ENCODE measurements around the gene TAPBP. TPM values are rescaled to one million over a fixed set of nuclear protein-coding genes. Genes with fewer than 3 reads are reported as not detected.
"Not testable (repeated sequence)": the region's sequence is repeated elsewhere in the genome, so short reads cannot be mapped to it uniquely, and the experiment has no call there.

Gene TAPBP
- total RNA-seq, 2 donors from 2014 or later, result 50.3 to 108 TPM

- intact Hi-C loops (cut with DNase I), result no loop called here
- H3K4me1 ChIP-seq, result peaks cover 48% of the 10 kb centered on the region
- no peaks in the 10 kb centered on the region for H3K9me3 ChIP-seq
- H3K36me3 ChIP-seq (replicated peaks in 1 of 2; ENCODE audit: insufficient read depth in 1 of 2, low read depth in 2 of 2), result peaks cover 0 to 13% of the 10 kb centered on the region in 2 donors
- TF ChIP-seq CTCF (IDR thresholded peaks at IDR 0.05), result peak in 1 of 7 experiments; percentile 7
- TF ChIP-seq POLR2A (IDR thresholded peaks at IDR 0.05), result no peak
- DNase-seq, result peak in 1 of 4 donors; percentile 20
- 57 to 82% methylated on average over 19 to 36 of the region's 39 CpGs for WGBS, 2 donors
- no peaks in the 10 kb centered on the region for H3K27me3 ChIP-seq
- no peak for ATAC-seq
- H3K4me3 ChIP-seq, result peak overlapping the region in 1 of 2 donors; percentile 13
- H3K27ac ChIP-seq, result peak overlapping the region; percentile 64 to 82 (median 78)
Observed at GRCh38 chr6:33277663-33278391, 36.1 kb downstream of the TAPBP start.

- Histone ChIP-seq H3K4me1 (peaks cover 53% of the 10 kb centered on the region), H3K4me3 (peak within 1 kb of the TSS in 1 of 2 donors; percentile 13), H3K27ac (peak within 1 kb of the TSS; percentile 64 to 82 (median 78)), H3K36me3 (replicated peaks in 1 of 2; ENCODE audit: insufficient read depth in 1 of 2, low read depth in 2 of 2) (peaks cover 0 to 13% of the 10 kb centered on the region in 2 donors), H3K9me3 (no peaks in the 10 kb centered on the region), H3K27me3 (no peaks in the 10 kb centered on the region)
- WGBS, 2 donors, result 8 to 59% methylated on average over 11 to 73 of the region's 80 CpGs
- DNase-seq, result peak; percentile 48 to 73 (median 54)
- peak; percentile 60 for ATAC-seq
- TF ChIP-seq CTCF (IDR thresholded peaks at IDR 0.05) (peak in 6 of 7 experiments; percentile 16 to 47 (median 35)), POLR2A (IDR thresholded peaks at IDR 0.05) (peak; percentile 30 to 65 (median 36))
- intact Hi-C loops (cut with DNase I), result no loop called here
Observed at GRCh38 chr6:33276864-33277662, 36.8 kb downstream of the TAPBP start, which contains the start of gene B3GALT4. Gene B3GALT4 (plus strand): TSS chr6:33277123. CDS start chr6:33277420, 297 bp downstream.

DNA sequence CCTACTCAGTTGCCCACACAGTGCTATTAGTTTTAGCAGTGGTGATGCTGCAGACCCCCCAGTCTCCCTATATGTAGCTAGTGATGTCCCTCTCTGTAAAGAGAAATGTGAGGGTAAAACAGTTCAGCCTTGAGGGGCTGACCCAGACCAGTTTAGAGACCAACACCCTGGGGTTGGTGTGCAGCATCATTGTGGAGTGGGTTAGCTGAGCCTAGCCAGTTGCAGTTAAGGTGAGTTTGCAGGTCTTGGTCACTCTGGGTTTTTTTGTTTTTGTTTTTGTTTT is 37.4 kb downstream of the TAPBP start:
- H3K9me3 ChIP-seq, result no peaks in the 10 kb centered on the region
- DNase-seq (no peak), ATAC-seq (no peak)
- peak overlapping the region in 1 of 2 donors; percentile 13 for H3K4me3 ChIP-seq
- TF ChIP-seq POLR2A (IDR thresholded peaks at IDR 0.05) (no peak), CTCF (IDR thresholded peaks at IDR 0.05) (no peak)
- H3K27me3 ChIP-seq, result no peaks in the 10 kb centered on the region
- intact Hi-C loops (cut with DNase I), result no loop called here
- peaks cover 53% of the 10 kb centered on the region for H3K4me1 ChIP-seq
- peak overlapping the region; percentile 64 to 82 (median 78) for H3K27ac ChIP-seq
- peaks cover 0 to 13% of the 10 kb centered on the region in 2 donors for H3K36me3 ChIP-seq (replicated peaks in 1 of 2; ENCODE audit: insufficient read depth in 1 of 2, low read depth in 2 of 2)

DNA sequence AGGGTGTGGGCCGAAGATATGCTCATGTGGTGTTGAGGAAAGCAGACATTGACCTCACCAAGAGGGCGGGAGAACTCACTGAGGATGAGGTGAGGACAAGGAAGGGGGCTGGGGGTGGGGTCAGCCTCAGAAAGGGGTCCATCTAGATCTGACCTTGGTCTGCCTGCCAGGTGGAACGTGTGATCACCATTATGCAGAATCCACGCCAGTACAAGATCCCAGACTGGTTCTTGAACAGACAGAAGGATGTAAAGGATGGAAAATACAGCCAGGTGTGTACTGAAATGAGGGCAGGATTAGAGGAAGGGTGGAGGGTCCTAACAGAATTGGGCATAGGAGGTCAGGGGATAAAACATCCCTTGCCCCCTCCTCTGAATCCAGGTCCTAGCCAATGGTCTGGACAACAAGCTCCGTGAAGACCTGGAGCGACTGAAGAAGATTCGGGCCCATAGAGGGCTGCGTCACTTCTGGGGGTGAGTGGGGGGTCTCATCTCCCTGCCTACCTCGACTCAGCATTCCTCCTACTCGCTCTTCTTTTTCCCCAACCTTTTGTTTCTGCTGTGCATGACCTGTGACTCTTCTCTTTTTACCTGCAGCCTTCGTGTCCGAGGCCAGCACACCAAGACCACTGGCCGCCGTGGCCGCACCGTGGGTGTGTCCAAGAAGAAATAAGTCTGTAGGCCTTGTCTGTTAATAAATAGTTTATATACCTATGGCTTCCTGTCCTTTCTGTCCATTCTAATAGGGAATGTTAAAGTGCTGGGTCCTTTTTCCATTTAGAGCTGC is 37.9 kb downstream of the TAPBP start:
- H3K4me3 ChIP-seq, result not testable (repeated sequence)

More for the DNA sequence above, 37.9 kb downstream of the TAPBP start:
- H3K27me3 ChIP-seq; ATAC-seq; DNase-seq; H3K9me3 ChIP-seq; intact Hi-C loops (cut with DNase I): not testable (repeated sequence)
- Histone ChIP-seq H3K27ac (peak overlapping the region in 3 of 4 donors; percentile 75 to 82 (median 80)), H3K36me3 (replicated peaks in 1 of 2; ENCODE audit: insufficient read depth in 1 of 2, low read depth in 2 of 2) (peaks cover 0 to 13% of the 10 kb centered on the region in 2 donors), H3K4me1 (peaks cover 55% of the 10 kb centered on the region)
- WGBS, 2 donors, result 75 to 78% methylated on average over 16 of the region's 16 CpGs
